BLaER1 (cell line): ENCODE results near the gene ADAMTS13.

Source experiments
- H3K27ac ChIP-seq: shearing (Covaris generic); formaldehyde crosslinking; 2 replicates; pipeline ENCODE4 v1.8.1; 2022
- H3K27me3 ChIP-seq: shearing (Covaris generic); formaldehyde crosslinking; 2 replicates; pipeline ENCODE4 v1.8.1; 2022
- H3K36me3 ChIP-seq: shearing (Covaris generic); formaldehyde crosslinking; 2 replicates; pipeline ENCODE4 v1.8.1; 2022
- H3K4me1 ChIP-seq: shearing (Covaris generic); formaldehyde crosslinking; 2 replicates; pipeline ENCODE4 v1.8.1; 2022
- H3K4me2 ChIP-seq: shearing (Covaris generic); formaldehyde crosslinking; 2 replicates; pipeline ENCODE4 v1.8.1; 2022
- H3K4me3 ChIP-seq: shearing (Covaris generic); formaldehyde crosslinking; 2 replicates; pipeline ENCODE4 v1.8.1; 2022
- H3K9ac ChIP-seq: shearing (Covaris generic); formaldehyde crosslinking; 2 replicates; pipeline ENCODE4 v1.8.1; 2022
- H3K9me3 ChIP-seq: shearing (Covaris generic); formaldehyde crosslinking; 2 replicates; pipeline ENCODE4 v1.8.1; 2022
- H4K20me1 ChIP-seq: shearing (Covaris generic); formaldehyde crosslinking; 2 replicates; pipeline ENCODE4 v1.8.1; 2022
- Cebpa-rat ChIP-seq: shearing (Covaris generic); IDR thresholded peaks from 2 replicates; pipeline ENCODE4 v1.8.1; 2022

The ADAMTS13 gene

DNA sequence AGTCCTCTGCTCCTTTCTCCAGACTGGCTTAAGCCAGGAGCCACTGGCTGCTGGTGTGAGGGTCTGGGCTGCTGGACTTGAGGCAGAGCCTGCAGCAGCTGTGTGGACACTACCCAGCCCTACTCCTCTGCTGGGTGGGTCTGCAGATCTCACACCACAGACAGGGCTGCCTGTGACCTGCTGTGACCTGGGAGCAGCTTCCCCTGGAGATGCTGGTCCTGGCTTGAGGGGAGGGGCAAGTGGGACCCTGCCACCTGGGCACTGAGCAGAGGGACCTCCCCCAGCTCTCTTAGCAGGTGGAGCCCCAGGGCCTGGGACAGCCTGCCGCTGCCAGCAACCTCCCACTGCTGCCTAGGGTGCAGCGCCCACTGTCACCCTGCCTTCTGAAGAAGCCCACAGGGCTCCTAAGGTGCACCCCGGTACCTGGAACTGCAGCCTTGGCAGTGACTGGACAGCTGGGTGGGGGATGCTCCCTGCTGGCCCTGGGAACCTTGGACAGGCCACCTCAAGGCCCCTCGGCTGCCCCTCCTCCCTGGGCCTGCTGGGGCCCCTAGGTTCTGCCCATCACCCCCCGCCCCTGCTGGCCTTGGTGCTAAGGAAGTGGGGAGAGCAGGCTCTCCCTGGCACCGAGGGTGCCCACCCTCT is 46.7 kb downstream of the ADAMTS13 start:
- no peak for TF ChIP-seq Cebpa-rat
- Histone ChIP-seq H3K4me1 (peaks cover 16% of the 10 kb centered on the region), H3K9ac (no peak overlapping the region), H3K27ac (no peak overlapping the region), H3K4me2 (no peak overlapping the region), H4K20me1 (peaks cover 30% of the 10 kb centered on the region), H3K4me3 (no peak overlapping the region), H3K27me3 (no peaks in the 10 kb centered on the region), H3K9me3 (no peaks in the 10 kb centered on the region), H3K36me3 (peaks cover 81% of the 10 kb centered on the region)

DNA sequence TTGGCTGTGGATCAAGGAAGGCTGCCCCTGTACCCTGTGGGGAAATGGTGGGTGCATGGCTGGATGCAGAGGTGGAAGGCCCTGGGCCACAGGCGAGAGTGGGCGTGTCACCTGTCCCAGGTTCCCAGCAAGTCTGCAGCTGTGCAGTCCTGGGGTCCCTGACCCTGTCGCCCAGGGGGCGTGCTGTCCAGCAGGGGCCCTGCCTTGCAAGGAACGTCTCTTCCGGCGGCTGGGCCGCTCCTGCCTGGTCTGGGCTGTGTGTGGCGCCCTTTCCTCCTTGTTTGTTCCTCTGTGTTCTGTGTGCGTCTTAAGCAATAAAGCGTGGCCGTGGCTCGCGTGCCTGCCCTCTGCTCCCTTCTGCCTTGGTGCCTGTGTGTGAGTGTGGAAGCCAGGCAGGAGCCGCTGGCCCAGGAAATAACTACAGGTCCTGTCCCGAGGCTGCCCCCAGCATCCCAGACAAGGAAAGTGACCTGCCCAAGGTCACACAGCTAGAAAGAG is 48.3 kb downstream of the ADAMTS13 start:
- no peak overlapping the region for H3K27ac ChIP-seq
- H3K9ac ChIP-seq, result no peak overlapping the region
- H3K27me3 ChIP-seq, result no peaks in the 10 kb centered on the region
- peaks cover 24% of the 10 kb centered on the region for H4K20me1 ChIP-seq
- H3K4me1 ChIP-seq, result peaks cover 20% of the 10 kb centered on the region
- no peak overlapping the region for H3K4me3 ChIP-seq
- TF ChIP-seq Cebpa-rat, result no peak
- peaks cover 77% of the 10 kb centered on the region for H3K36me3 ChIP-seq
- H3K4me2 ChIP-seq, result no peak overlapping the region
- no peaks in the 10 kb centered on the region for H3K9me3 ChIP-seq

DNA sequence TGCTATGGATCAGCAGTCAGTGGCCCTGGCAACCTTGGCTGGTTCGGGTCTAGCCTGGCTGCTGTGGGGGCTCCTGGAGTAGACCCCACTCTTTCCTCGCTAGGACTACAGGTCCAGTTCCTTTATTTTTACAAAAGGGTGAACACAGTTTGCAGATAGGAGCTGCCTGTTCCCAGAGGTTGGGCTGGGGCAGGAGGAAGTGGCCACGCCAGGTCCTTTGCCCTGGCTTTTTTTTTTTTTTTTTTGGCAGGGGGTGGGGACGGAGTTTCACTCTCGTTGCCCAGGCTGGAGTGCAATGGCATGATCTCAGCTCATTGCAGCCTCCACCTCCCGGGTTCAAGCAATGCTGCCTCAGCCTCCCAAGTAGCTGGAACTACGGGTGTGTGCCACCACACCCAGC is 48.8 kb downstream of the ADAMTS13 start:
- no peak overlapping the region for H3K27ac ChIP-seq
- peaks cover 28% of the 10 kb centered on the region for H4K20me1 ChIP-seq
- TF ChIP-seq Cebpa-rat, result no peak

DNA sequence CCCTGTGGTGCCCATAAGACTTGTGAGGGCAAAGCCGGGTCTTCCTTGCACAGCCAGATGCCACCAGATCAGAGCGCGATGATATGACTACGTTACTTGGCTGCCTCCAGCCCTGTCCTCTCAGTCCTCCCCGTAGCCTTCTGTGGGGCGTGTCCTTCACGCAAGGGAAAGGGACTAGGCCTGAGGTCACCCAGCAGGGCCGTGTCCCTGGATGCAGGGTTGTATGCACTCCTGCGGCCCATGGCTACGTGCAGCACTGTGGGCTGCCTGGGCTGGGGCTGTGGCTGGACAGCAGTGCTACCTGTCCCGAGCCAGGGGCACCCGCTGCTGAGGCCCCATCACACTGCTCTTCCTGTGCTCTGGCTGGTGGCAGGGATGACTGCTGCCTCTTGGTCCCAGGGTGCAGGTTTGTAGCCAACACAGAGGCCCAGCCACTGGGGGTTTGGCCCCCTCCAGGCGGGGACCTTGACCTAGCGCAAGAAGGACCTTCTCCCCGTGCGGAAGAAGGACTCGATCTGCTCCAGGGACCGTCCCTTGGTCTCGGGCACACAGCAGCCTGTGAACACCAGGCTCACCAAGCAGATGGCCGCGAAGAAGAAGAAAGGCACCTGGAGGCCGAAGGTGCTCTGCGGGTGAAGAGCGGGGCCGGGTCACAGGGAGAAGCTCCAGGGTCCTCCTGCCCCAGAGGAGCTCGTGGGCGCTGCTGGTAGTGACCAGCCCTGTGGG is 49.5 kb downstream of the ADAMTS13 start:
- Histone ChIP-seq H3K9me3 (no peaks in the 10 kb centered on the region), H3K36me3 (peaks cover 86% of the 10 kb centered on the region), H3K27me3 (no peaks in the 10 kb centered on the region), H4K20me1 (peaks cover 28% of the 10 kb centered on the region), H3K27ac (no peak overlapping the region), H3K4me2 (no peak overlapping the region), H3K4me3 (no peak overlapping the region), H3K4me1 (peaks cover 21% of the 10 kb centered on the region), H3K9ac (no peak overlapping the region)
- no peak for TF ChIP-seq Cebpa-rat

More for the DNA sequence above, 48.8 kb downstream of the ADAMTS13 start:
- no peak overlapping the region for H3K9ac ChIP-seq
- no peak overlapping the region for H3K4me2 ChIP-seq
- no peak overlapping the region for H3K4me3 ChIP-seq
- H3K9me3 ChIP-seq, result no peaks in the 10 kb centered on the region
- H3K27me3 ChIP-seq, result no peaks in the 10 kb centered on the region
- H3K36me3 ChIP-seq, result peaks cover 81% of the 10 kb centered on the region
- peaks cover 20% of the 10 kb centered on the region for H3K4me1 ChIP-seq

DNA sequence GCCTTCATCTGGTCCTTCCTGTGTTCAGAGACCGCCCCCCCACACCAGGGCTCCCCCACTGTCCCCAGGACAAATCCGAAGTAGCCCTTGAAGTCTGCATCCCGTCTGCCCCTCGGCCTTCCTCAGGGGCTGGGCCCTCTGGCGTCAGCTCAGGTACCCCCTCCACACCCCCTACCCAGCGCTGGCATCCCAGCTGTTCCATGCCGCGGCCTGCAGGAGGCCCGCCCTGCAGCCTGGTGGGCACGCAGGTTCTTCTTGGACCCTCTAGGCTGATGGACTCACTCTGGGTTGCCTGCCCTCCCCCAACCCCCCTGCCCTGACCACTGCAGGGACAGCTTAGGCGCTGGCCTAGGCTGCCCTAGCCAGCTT is 50.1 kb downstream of the ADAMTS13 start:
- Histone ChIP-seq H3K27ac (no peak overlapping the region), H4K20me1 (peaks cover 33% of the 10 kb centered on the region), H3K9ac (no peak overlapping the region), H3K4me3 (no peak overlapping the region), H3K4me2 (no peak overlapping the region), H3K9me3 (no peaks in the 10 kb centered on the region), H3K27me3 (no peaks in the 10 kb centered on the region), H3K36me3 (peaks cover 91% of the 10 kb centered on the region), H3K4me1 (peaks cover 27% of the 10 kb centered on the region)
- TF ChIP-seq Cebpa-rat, result no peak

DNA sequence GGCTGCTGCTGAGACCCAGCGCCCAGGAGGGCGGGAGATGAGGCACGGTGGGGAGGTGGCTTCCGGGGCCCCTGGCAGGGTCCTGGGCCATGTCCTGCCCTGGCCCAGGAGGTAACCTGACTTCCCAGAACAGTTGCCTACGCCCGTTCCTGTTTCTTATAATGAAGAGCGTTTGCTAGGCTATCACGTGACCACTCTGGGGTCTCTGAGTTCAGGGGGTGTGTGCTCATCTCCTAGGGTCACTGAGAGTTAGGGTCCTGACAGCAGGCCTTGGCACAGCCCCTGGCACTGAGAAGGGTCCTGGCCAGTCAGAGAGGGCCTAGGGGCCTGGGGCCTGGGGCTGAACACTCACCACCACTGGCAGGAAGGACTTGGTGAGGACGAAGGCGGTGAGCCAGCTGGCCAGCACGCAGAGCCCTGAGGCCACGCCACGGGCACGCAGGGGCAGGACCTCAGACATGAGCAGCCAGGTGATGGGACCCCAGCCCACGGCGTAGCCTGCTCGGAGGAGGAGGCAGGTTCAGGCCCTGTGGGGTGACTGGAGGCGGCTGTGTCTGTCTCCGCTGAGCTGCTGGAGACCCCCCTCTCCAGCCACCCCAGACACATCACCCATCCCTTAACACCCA is 50.7 kb downstream of the ADAMTS13 start:
- Histone ChIP-seq H3K27me3 (no peaks in the 10 kb centered on the region), H3K9me3 (no peaks in the 10 kb centered on the region), H3K4me1 (peaks cover 33% of the 10 kb centered on the region), H3K4me2 (no peak overlapping the region), H4K20me1 (peaks cover 39% of the 10 kb centered on the region), H3K36me3 (peaks cover 85% of the 10 kb centered on the region), H3K9ac (no peak overlapping the region), H3K27ac (0 out of 2 replicates have a peak overlapping the region, but pooled peaks have one; percentile 4), H3K4me3 (no peak overlapping the region)
- TF ChIP-seq Cebpa-rat, result no peak

DNA sequence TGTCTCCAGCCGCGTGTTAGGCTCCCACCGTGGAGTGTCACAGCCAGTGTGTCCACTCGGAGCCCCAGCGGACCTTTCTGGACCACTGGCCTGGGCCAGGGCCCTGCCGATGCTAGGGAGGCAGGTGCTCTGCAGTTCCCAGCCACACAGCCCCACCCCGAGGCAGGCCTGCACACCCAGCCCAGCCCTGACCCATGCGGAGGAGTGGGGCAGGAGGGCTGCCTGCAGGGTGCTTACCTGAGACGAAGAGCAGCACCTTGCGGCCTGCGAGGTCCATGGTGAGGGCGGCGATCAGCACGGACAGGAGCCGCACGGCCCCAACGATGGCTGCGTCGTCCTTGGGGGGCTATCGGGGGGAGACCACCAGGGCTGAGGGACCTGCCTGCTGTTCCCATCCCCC is 51.6 kb downstream of the ADAMTS13 start:
- no peaks in the 10 kb centered on the region for H3K9me3 ChIP-seq
- H3K4me1 ChIP-seq, result peaks cover 42% of the 10 kb centered on the region
- H4K20me1 ChIP-seq, result peaks cover 44% of the 10 kb centered on the region
- no peaks in the 10 kb centered on the region for H3K27me3 ChIP-seq
- peak overlapping the region; percentile 55; the same call in 1 of the 2 replicates for H3K27ac ChIP-seq
- H3K4me3 ChIP-seq, result no peak overlapping the region
- TF ChIP-seq Cebpa-rat, result no peak
- H3K9ac ChIP-seq, result 0 out of 2 replicates have a peak overlapping the region, but pooled peaks have one; percentile 34
- peaks cover 78% of the 10 kb centered on the region for H3K36me3 ChIP-seq
- H3K4me2 ChIP-seq, result peak overlapping the region; percentile 65

DNA sequence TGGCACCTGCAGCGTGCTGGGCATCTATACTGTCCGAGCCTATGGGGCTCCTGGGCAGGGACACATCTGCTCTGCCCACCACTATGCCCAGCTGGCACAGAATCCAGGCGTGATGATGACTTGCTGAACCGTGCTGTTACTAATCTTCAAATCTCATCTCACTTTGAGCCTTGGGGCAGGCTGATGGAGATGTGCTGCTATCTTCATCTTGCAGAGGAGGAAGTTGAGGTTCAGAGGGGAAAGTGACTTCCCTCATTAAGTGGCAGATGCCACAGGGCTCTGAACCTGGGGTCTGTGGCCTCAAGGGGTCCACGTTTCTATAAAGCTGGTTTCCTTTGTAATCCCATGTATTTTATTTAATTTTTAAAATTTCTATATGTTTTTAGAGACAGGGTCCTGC is 52.0 kb downstream of the ADAMTS13 start:
- Histone ChIP-seq H3K9ac (0 out of 2 replicates have a peak overlapping the region, but pooled peaks have one; percentile 34), H3K27me3 (no peaks in the 10 kb centered on the region), H4K20me1 (peaks cover 44% of the 10 kb centered on the region), H3K4me3 (no peak overlapping the region), H3K9me3 (no peaks in the 10 kb centered on the region), H3K27ac (peak overlapping the region; percentile 55), H3K36me3 (peaks cover 74% of the 10 kb centered on the region), H3K4me1 (peaks cover 43% of the 10 kb centered on the region), H3K4me2 (peak overlapping the region; percentile 65)
- TF ChIP-seq Cebpa-rat, result no peak

DNA sequence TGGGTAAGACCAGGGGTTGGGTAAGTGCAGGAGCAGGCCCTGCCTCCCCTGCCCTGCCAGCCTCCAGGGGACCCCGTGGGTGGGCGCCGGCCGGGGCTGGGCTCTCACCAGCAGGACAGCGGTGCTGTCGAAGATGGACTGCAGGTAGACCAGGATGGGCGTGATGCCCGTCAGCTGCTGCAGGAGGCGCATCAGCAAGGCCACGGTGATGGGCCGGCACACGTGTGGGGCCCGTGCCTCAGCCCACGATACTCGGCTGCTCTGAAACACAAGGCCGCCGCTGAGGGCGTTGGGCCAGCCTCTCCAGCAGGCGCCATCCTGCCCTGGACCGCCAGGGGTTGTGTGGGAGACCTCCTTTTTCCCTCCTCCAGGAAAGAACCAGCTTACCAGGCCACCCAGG is 52.7 kb downstream of the ADAMTS13 start:
- Histone ChIP-seq H3K4me2 (peak overlapping the region; percentile 65), H3K4me3 (no peak overlapping the region), H3K4me1 (peaks cover 49% of the 10 kb centered on the region), H3K27ac (peak overlapping the region; percentile 55), H3K9ac (peak overlapping the region; percentile 34; the same call in 1 of the 2 replicates), H4K20me1 (peaks cover 44% of the 10 kb centered on the region), H3K36me3 (peaks cover 68% of the 10 kb centered on the region), H3K9me3 (no peaks in the 10 kb centered on the region), H3K27me3 (no peaks in the 10 kb centered on the region)
- TF ChIP-seq Cebpa-rat, result no peak
